Ishikawa (cell line): ENCODE measurements around the gene CEACAM1.

Experiments used
- CEBPB ChIP-seq: IDR thresholded peaks from 2 replicates; pipeline ENCODE4 v1.6.1; 2012
- CREB1 ChIP-seq: IDR thresholded peaks from 2 replicates; pipeline ENCODE4 v1.6.1; 2012; ENCODE audit warnings: low read depth
- EGR1 ChIP-seq: IDR thresholded peaks from 2 replicates; pipeline ENCODE4 v1.6.1; 2012
- EP300 ChIP-seq: IDR thresholded peaks from 2 replicates; pipeline ENCODE4 v1.6.1; 2012; ENCODE audit warnings: borderline replicate concordance
- FOXM1 ChIP-seq: IDR thresholded peaks from 2 replicates; pipeline ENCODE4 v1.6.1; 2012; ENCODE audit warnings: low read depth, borderline replicate concordance
- NFIC ChIP-seq: IDR thresholded peaks from 2 replicates; pipeline ENCODE4 v1.6.1; 2012
- RAD21 ChIP-seq: IDR thresholded peaks from 2 replicates; pipeline ENCODE4 v1.6.1; 2012; ENCODE audit warnings: low read depth
- TAF1 ChIP-seq: IDR thresholded peaks from 2 replicates; pipeline ENCODE4 v1.6.1; 2012; ENCODE audit warnings: low read depth, mild to moderate bottlenecking
- TCF12 ChIP-seq: IDR thresholded peaks from 2 replicates; pipeline ENCODE4 v1.6.1; 2012; ENCODE audit warnings: low read depth
- TEAD4 ChIP-seq: IDR thresholded peaks from 2 replicates; pipeline ENCODE4 v1.6.1; 2012
- YY1 ChIP-seq: IDR thresholded peaks from 2 replicates; pipeline ENCODE4 v1.6.1; 2012; ENCODE audit warnings: low read depth
- ZBTB7A ChIP-seq: IDR thresholded peaks from 2 replicates; pipeline ENCODE4 v1.6.1; 2012; ENCODE audit warnings: low read depth
- TF ChIP-seq, protein P1 (sequence below): IDR thresholded peaks from 2 replicates; pipeline ENCODE4 v1.6.1; 2012; ENCODE audit warnings: low read depth, mild to moderate bottlenecking
- TF ChIP-seq, protein P2 (sequence below): IDR thresholded peaks from 2 replicates; pipeline ENCODE4 v1.6.1; 2012
- TF ChIP-seq, protein P3 (sequence below): IDR thresholded peaks from 2 replicates; pipeline ENCODE4 v1.6.1; 2012

The CEACAM1 gene

DNA sequence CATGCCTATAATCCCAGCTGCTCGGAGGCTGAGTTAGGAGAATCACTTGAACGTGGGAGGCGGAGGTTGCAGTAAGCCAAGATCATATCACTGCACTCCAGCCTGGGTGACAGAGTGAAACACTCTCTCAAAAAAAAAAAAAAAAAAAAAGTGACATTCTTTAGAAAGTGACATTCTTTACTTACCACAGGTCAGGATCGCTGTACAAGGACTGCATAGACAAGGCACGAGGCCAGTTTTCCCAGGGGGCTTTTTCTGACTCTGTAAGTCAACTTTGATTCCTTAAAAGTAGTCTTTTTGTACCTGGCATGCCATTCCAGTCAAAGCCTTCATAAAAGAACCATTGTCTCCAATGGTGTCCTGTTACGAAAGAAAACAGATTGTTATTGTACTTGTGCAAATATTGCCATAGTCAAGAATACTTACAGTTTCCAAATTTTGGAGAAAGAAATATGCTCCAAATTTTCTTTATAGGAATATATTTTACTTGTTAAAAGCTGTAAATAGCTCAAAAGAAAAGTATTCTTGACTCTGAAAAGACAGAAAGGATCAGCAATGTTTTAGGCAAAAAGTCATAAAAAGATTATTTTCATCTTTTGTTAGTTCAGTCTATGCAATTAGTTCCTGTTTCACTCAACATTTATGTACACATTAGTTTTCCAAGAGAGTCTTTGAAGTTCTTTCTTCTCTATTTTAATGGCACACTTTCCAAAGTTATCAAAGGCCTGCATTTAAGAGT, 39.3 kb downstream of the CEACAM1 start:
- TF ChIP-seq EGR1, result no peak

DNA sequence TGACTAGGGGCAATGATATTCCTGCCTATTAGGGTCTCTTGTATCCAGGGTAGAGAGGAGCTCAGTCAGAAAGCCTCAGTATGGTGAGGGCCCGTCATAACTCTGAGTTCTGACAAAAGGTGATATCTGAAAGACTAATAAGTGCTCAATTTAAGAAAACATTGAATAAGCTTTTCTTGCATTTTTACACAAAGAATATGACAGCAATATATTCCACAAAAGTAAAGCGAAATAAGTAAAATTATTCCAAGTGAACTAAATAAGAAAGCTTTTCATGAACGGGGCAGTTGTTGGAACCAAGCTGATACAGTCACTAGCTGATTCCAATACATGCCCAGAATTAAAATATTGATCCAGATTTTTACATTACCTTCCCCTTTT, 40.5 kb downstream of the CEACAM1 start:
- no peak for TF ChIP-seq YY1
- TF ChIP-seq CEBPB, result no peak
- no peak for TF ChIP-seq FOXM1
- no peak for TF ChIP-seq TAF1
- no peak for TF ChIP-seq RAD21
- TF ChIP-seq NFIC, result no peak
- TF ChIP-seq, protein P1, sequence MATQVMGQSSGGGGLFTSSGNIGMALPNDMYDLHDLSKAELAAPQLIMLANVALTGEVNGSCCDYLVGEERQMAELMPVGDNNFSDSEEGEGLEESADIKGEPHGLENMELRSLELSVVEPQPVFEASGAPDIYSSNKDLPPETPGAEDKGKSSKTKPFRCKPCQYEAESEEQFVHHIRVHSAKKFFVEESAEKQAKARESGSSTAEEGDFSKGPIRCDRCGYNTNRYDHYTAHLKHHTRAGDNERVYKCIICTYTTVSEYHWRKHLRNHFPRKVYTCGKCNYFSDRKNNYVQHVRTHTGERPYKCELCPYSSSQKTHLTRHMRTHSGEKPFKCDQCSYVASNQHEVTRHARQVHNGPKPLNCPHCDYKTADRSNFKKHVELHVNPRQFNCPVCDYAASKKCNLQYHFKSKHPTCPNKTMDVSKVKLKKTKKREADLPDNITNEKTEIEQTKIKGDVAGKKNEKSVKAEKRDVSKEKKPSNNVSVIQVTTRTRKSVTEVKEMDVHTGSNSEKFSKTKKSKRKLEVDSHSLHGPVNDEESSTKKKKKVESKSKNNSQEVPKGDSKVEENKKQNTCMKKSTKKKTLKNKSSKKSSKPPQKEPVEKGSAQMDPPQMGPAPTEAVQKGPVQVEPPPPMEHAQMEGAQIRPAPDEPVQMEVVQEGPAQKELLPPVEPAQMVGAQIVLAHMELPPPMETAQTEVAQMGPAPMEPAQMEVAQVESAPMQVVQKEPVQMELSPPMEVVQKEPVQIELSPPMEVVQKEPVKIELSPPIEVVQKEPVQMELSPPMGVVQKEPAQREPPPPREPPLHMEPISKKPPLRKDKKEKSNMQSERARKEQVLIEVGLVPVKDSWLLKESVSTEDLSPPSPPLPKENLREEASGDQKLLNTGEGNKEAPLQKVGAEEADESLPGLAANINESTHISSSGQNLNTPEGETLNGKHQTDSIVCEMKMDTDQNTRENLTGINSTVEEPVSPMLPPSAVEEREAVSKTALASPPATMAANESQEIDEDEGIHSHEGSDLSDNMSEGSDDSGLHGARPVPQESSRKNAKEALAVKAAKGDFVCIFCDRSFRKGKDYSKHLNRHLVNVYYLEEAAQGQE, result no peak
- no peak for TF ChIP-seq TCF12
- TF ChIP-seq CREB1, result no peak
- TF ChIP-seq EGR1, result no peak
- no peak for TF ChIP-seq EP300

DNA sequence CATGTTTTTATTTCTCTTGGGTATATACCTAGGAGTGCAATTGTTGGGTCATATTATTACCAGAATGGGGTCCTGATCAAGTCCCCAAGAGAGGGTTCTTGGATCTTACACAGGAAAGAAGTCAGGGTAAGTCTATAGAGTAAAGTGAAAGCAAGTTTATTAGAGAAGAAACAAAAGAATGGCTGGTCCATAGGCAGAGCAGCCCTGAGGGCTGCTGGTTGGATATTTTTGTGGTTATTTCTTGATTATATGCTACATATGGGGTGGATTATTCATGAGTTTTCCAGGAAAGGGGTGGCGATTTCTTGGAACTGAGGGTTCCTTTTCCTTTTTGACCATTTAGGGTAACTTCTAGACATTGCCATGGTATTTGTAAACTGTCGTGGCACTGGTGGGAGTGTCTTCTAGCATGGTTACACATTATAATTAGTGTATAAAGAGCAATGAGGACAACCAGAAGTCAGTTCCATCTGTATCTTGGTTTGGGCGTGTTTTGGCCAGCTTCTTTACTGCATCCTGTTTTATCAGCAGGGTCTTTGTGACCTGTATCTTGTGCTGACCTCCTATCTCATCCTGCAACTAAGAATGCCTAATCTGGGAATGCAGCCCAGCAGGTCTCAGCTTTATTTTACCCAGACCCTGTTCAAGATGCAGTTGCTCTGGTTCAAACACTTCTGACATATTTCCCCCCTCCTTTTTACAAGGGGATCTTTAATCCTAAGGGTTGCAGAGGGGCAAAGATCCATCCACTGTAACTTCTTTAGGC, 41.1 kb downstream of the CEACAM1 start:
- no peak for TF ChIP-seq ZBTB7A
- no peak for TF ChIP-seq TEAD4
- TF ChIP-seq, protein P1, result no peak
- no peak for TF ChIP-seq CEBPB
- TF ChIP-seq TAF1, result no peak
- TF ChIP-seq, protein P2, sequence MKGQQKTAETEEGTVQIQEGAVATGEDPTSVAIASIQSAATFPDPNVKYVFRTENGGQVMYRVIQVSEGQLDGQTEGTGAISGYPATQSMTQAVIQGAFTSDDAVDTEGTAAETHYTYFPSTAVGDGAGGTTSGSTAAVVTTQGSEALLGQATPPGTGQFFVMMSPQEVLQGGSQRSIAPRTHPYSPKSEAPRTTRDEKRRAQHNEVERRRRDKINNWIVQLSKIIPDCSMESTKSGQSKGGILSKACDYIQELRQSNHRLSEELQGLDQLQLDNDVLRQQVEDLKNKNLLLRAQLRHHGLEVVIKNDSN, result no peak
- TF ChIP-seq EGR1, result no peak
- no peak for TF ChIP-seq NFIC
- TF ChIP-seq, protein P3, sequence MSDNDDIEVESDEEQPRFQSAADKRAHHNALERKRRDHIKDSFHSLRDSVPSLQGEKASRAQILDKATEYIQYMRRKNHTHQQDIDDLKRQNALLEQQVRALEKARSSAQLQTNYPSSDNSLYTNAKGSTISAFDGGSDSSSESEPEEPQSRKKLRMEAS, result no peak
- TF ChIP-seq TCF12, result no peak
- TF ChIP-seq YY1, result no peak
- TF ChIP-seq RAD21, result no peak
- no peak for TF ChIP-seq FOXM1
- TF ChIP-seq EP300, result no peak
- no peak for TF ChIP-seq CREB1

DNA sequence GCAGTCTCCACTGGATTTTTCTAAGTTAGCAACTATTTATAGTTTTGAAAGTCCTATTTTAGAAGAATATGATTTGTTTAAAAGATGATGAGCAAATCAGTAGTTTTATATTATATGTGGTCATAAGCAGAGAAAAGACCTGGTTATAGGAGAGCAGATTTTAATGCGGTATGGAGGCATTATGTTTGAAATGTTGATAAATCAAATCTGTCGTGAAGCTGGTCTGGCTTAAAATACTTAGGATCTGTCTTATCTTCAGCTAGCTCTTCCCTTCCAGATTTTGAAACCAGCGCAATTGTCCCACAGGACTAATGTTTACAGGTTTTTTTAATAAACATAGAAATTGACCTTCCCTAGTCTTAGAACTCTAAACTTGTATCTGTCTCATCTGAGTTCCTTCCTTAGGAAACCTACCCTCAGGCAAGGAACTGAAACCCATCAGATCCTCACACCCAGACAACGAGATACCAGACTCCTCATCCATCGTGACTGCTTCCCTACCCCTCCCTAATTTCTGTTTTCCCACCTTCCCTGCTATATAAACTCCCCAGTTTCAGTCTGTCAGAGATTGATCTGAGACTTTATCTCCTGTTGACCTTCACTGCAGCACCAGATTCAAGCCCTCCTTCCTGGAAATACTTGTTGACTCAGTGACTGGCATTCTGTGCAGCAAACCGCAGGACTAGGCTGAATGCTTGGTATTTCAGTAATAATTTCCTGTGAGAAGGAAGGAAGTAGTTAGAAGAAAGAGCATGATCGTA, 47.8 kb downstream of the CEACAM1 start:
- TF ChIP-seq, protein P3, result no peak
- TF ChIP-seq CREB1 (no peak), ZBTB7A (no peak), EGR1 (no peak), CEBPB (no peak), TAF1 (no peak), YY1 (no peak), FOXM1 (no peak), TCF12 (no peak), EP300 (no peak), NFIC (no peak), TEAD4 (no peak), RAD21 (no peak)
- TF ChIP-seq, protein P1, result no peak
- TF ChIP-seq, protein P2, result no peak
